RWPE1 (cell line): ENCODE results near the gene IFNLR1.

ENCODE experiments used
- CTCF ChIA-PET: fragments of 350-600 bp; sonication (Branson Sonifier 250); formaldehyde crosslinking; extraction: SDS; loops from one replicate; lab custom pipeline; 2021; lab: Yijun Ruan, JAX
- POLR2A ChIA-PET: fragments of 400-600 bp; formaldehyde crosslinking; extraction: SDS; loops from one replicate; lab custom pipeline; 2020; ENCODE audit warnings: antibody characterized with exemption; ENCODE audit not compliant: low non-redundant PET; lab: Yijun Ruan, JAX
- DNase-seq: peaks from one replicate; pipeline ENCODE4 v3.0.0; 2012; ENCODE audit warnings: low spot score
- H3K27ac ChIP-seq: fragments of 450-650 bp; 2 replicates; pipeline ENCODE4 v1.5.1; 2017
- TF ChIP-seq, protein P1 (sequence below): fragments of 450-650 bp; conservative IDR thresholded peaks from 2 replicates; pipeline ENCODE4 v1.5.1; 2017; ENCODE audit warnings: low read depth, mild to moderate bottlenecking

Gene IFNLR1

DNA sequence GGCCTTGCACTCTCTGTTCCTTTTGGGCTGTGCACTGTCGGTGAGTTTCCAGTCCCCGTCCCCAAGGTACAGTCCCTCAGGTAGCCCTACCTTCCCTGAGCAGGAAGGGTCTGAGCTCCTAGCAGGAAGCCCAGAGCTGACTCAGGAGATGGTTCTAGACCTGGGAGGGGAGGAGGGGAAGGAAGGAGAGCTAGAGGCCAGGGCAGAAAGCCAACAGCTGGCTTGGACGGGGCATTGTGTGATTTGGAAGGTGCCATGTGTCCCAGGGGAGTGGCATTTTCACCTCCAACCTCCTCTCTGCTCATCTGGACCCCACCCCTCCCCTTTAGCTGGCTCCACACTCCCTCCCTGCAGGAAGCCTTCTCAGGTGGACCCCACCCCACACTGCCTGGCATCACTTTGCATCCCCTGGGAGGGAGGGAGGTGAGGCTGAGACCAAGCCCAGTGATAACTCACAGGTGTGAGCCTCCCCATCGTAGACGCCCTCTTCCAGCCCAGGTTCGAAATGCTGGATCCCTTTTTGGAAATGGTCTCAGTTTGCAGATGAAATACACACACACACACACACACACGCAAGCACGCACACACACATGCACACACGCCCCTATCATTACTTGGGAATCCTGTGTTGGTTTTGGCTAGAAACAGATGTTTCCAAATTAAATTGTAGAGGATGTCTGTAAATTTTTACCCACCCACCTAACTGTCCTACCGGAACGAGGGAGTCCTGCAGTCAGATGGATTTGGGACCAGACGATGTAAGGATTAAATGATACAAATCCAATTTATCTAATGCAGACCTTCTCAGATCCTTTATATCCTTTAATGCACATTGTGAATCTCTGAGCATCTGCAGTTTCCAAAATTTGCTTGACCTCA is 19.7 kb upstream of the IFNLR1 start:
- POLR2A ChIA-PET, result interaction anchor here (1.0 kb wide), 1 partner anchor 30 kb away, joined by 3 read pairs; no protein-coding TSS in a partner anchor
- TF ChIP-seq, protein P1, sequence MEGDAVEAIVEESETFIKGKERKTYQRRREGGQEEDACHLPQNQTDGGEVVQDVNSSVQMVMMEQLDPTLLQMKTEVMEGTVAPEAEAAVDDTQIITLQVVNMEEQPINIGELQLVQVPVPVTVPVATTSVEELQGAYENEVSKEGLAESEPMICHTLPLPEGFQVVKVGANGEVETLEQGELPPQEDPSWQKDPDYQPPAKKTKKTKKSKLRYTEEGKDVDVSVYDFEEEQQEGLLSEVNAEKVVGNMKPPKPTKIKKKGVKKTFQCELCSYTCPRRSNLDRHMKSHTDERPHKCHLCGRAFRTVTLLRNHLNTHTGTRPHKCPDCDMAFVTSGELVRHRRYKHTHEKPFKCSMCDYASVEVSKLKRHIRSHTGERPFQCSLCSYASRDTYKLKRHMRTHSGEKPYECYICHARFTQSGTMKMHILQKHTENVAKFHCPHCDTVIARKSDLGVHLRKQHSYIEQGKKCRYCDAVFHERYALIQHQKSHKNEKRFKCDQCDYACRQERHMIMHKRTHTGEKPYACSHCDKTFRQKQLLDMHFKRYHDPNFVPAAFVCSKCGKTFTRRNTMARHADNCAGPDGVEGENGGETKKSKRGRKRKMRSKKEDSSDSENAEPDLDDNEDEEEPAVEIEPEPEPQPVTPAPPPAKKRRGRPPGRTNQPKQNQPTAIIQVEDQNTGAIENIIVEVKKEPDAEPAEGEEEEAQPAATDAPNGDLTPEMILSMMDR, result no peak
- no peak for DNase-seq
- H3K27ac ChIP-seq, result peak overlapping the region; percentile 50
- CTCF ChIA-PET, result interaction anchor here (0.6 kb wide), 2 partner anchors 26 to 81 kb away, joined by 3 read pairs; no protein-coding TSS in a partner anchor

DNA sequence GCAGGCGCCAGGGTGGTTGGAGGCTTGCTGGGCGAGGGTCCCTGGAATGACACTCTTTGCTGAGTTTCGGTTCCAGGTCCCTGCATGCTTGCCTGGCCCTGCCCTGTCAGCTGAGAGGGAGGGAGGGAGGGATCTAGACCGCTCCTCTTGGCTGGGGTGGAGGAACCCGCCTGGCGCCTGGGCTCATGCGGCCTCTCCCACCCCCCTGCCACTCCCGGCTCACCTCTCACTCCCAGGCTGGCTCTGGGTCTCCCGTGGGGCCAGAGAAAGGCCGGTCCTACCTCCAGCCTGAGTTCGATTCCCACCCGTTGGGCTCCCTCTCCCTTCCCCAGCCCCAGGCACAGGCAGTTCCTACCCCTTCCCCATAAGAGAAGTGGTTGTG is 19.0 kb upstream of the IFNLR1 start:
- ChIA-PET POLR2A (interaction anchor here (1.0 kb wide), 1 partner anchor 30 kb away, joined by 3 read pairs; no protein-coding TSS in a partner anchor), CTCF (interaction anchor here (0.6 to 1.5 kb wide), 3 partner anchors 13 to 185 kb away, joined by 3 to 5 read pairs (median 3); no protein-coding TSS in a partner anchor)
- H3K27ac ChIP-seq, result peak overlapping the region; percentile 50

DNA sequence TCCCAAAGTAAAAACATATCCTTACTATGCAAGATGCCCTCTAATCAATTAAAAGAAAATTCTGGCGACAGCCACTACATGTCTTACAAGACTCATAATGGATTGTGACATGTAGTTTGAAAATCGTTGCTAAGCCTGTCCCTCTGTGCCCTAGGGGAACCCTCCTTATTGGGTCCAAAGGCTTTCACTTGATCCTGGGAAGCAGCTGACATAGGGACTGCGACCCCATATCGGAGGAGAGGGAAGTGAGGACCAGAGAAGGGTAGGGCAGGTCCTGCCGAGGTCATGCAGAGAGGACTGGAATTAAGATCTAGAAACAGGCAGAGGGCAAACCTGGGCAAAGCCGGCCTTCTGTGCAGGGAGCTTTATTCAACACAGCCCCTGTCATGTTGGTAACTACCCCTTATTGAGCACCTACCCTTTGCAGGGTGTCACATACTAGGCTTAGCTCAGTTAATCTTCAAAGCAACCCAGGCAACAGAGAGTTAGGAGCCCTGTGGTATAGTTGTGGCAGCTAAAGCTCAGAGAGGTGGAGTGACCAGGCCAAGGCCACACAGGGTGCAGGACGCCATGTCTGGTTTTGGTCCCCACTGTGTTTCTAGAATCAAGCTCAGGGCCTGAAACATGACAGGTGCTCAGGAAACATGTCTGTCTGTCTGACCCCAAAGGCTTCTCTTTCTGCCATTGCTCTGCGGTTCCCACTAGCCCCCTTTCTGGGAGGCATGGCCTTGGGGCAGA is 18.4 kb upstream of the IFNLR1 start:
- TF ChIP-seq, protein P1, result no peak
- no peak for DNase-seq
- POLR2A ChIA-PET, result interaction anchor here (1.0 kb wide), 1 partner anchor 31 kb away, joined by 3 read pairs; no protein-coding TSS in a partner anchor
- H3K27ac ChIP-seq, result peak overlapping the region; percentile 50
- CTCF ChIA-PET, result interaction anchor here (1.0 to 1.5 kb wide), 2 partner anchors 13 to 186 kb away, joined by 3 to 5 read pairs; no protein-coding TSS in a partner anchor

More for the DNA sequence above, 19.0 kb upstream of the IFNLR1 start:
- DNase-seq, result no peak
- TF ChIP-seq, protein P1, result no peak

DNA sequence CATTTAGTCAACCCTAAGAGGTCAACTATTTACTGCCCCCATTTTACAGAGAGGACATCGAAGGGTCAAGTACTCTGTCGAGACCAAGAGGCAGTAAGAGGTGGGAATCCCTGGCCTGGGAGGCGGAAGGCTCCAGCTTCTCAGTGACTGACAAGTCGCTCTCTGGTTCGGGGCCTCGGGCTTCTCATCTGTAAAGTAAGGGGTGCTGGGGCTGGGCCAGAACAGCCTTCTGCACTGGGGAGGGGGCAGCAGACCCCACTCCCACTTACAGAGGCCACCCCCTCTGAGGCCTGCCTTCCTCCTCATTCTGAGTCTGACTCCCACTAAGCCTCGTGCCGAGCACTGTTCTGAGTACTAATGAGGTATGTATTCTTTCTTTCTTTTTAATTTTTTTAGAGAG is 17.0 kb upstream of the IFNLR1 start:
- TF ChIP-seq, protein P1, result no peak
- ChIA-PET POLR2A (no interaction called here), CTCF (interaction anchor here (0.6 to 1.2 kb wide), 7 partner anchors 83 to 189 kb away, joined by 3 to 8 read pairs (median 4); no protein-coding TSS in a partner anchor)
- peak overlapping the region; percentile 75 for H3K27ac ChIP-seq
- DNase-seq, result no peak

DNA sequence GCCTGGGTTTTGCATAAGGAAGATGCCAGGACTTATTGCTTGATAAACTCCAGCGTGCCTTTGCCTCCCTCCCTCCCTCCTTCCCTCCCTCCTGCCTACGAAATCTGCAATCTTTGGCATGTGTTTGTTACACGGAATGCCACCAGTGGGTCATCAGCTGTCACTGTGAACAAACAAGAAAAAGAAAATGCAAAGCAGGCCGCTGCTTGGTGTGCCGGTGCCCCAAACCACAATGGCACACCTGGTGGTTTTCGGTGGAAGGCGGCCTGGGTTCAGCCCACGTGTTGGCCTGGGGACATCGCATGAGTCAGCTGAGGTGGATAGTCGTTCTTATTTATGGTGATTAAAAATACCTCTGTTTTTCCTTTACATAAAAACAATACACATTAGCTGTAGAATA is 16.3 kb upstream of the IFNLR1 start:
- peak overlapping the region; percentile 75 for H3K27ac ChIP-seq
- POLR2A ChIA-PET, result interaction anchor here (0.6 kb wide), 1 partner anchor 218 kb away, joined by 8 read pairs; no protein-coding TSS in a partner anchor

More for the DNA sequence above, 16.3 kb upstream of the IFNLR1 start:
- TF ChIP-seq, protein P1, result no peak
- CTCF ChIA-PET, result interaction anchor here (0.6 to 1.2 kb wide), 5 partner anchors 109 to 190 kb away, joined by 3 to 8 read pairs (median 4); no protein-coding TSS in a partner anchor
- DNase-seq, result peak; percentile 74
